ENCODE results near the gene PAFAH1B2.
"Not testable (repeated sequence)": the region's sequence is repeated elsewhere in the genome, so short reads cannot be mapped to it uniquely, and the experiment has no call there.

The PAFAH1B2 gene

GRCh38 chr11:117203069-117203407, 59.0 kb downstream of the PAFAH1B2 start:
- no peak for DNase-seq (ENCODE audit: low spot score)

DNA sequence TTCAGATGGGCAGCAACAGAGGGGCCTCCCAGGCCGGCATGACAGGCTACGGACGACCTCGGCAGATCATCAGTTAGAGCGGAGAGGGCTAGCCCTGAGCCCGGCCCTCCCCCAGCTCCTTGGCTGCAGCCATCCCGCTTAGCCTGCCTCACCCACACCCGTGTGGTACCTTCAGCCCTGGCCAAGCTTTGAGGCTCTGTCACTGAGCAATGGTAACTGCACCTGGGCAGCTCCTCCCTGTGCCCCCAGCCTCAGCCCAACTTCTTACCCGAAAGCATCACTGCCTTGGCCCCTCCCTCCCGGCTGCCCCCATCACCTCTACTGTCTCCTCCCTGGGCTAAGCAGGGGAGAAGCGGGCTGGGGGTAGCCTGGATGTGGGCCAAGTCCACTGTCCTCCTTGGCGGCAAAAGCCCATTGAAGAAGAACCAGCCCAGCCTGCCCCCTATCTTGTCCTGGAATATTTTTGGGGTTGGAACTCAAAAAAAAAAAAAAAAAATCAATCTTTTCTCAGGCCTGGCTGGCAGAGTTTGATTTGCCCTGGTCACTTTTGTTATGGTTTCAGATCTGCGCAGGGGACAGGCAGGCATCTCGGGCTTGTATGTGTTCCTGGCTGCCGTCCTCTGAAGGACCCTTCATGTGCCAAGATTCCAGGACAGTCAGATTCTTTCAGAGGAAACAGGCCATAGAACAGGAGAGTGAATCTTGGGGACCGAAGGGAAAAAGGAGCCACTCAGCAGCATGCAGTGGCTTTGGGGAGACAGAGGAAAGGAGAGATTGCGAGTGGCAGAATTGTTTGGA, 60.4 kb downstream of the PAFAH1B2 start:
- DNase-seq (ENCODE audit: low spot score), result no peak

- DNase-seq (ENCODE audit: low spot score), result no peak
Measured at GRCh38 chr11:117205211-117205818, 61.2 kb downstream of the PAFAH1B2 start.

DNA sequence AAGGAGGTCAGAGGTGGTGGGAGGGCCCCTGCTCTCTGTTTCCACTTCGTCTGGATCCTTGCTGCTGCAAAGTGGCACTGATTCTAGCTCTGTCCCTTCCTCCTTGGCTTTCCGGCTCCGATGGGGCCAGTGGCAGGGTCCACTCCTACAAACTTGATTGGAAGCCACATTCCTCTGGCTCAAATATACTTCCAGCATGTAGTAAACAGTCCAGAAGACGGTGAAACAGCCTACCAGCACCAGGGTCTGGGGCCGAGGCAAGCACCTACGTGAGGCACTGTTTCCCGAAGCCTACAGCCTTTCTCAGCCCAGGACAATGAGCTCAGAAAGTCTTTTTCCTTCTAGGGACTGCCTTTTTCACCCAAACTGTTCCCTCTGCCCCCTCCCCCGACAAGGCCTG, 62.0 kb downstream of the PAFAH1B2 start:
- not testable (repeated sequence) for DNase-seq (ENCODE audit: low spot score)

- DNase-seq (ENCODE audit: low spot score), result not testable (repeated sequence)
Measured at GRCh38 chr11:117206859-117207258, 62.8 kb downstream of the PAFAH1B2 start.

GRCh38 chr11:117207481-117207880, 63.4 kb downstream of the PAFAH1B2 start:
- not testable (repeated sequence) for DNase-seq (ENCODE audit: low spot score)

GRCh38 chr11:117208710-117209109, 64.6 kb downstream of the PAFAH1B2 start:
- not testable (repeated sequence) for DNase-seq (ENCODE audit: low spot score)

- not testable (repeated sequence) for DNase-seq (ENCODE audit: low spot score)
Measured at GRCh38 chr11:117209351-117210125, 65.5 kb downstream of the PAFAH1B2 start.

DNA sequence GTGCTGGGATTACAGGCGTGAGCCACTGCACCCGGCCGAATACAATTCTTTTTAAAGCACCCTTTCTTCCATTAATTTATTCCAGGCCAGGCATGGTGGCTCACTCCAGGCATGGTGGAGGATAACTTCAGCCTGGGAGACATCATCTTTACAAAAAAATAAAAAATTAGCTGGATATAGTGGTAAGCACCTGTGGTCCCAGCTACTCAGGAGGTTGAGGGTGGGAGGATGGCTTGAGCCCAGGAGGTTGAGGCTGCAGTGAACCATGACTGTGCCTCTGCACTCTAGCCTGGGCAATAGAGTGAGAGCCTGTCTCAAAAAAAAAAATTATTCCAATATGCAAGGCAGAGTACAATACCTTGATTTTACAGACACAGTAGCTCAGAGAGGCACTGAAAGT, 66.5 kb downstream of the PAFAH1B2 start:
- no peak for DNase-seq (ENCODE audit: low spot score)

GRCh38 chr11:117212697-117213355, 68.7 kb downstream of the PAFAH1B2 start:
- DNase-seq (ENCODE audit: low spot score), result no peak

GRCh38 chr11:117214404-117215110, 70.5 kb downstream of the PAFAH1B2 start:
- no peak for DNase-seq (ENCODE audit: low spot score)

DNA sequence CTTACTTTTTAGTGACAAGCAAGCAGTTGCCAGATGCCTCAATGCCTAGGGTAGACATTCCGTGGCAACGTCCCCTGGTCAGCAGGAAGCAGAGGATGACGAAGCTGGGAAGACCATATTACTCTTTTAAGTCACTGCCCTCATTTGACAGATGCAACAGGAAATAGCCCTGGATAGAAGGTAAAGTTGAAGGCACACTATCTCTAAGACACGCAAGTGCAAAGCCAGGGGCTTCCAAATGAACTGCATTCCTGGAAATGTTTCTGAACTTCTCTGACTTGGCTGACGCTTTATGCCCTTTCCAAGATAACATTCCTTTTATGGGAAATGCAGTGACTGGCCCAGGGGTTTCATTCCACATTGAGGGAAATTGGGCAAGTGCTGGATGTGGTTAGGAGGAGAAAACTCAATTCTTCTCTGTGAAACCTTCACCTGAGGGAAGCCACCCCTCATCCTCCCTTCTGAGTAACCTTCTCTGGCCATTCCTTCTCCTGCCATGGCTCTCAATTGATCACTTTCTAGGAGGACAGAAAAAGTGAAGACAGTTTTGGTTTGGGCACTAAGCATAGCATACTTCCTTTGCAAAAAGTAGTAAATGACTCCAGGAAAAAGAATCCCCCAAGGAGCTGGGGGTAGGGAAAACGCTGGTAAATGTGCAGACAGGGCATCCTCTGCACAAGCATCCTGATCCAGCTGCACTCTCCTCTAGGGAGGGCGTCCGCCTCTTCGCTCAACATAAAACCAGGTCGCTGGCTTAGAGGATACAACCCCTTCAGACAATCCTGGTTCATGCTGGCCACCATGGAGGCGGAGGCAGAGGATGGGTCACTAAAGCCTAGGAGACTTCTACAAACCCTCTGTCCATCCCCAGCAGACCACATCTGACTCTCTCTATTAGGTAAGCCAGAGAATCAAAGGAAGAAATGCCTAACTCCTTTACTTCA, 73.3 kb downstream of the PAFAH1B2 start:
- DNase-seq (ENCODE audit: low spot score), result no peak

- DNase-seq (ENCODE audit: low spot score), result no peak
Measured at GRCh38 chr11:117218133-117218915, 74.2 kb downstream of the PAFAH1B2 start.

- no peak for DNase-seq (ENCODE audit: low spot score)
Measured at GRCh38 chr11:117219001-117219400, 74.9 kb downstream of the PAFAH1B2 start.

DNA sequence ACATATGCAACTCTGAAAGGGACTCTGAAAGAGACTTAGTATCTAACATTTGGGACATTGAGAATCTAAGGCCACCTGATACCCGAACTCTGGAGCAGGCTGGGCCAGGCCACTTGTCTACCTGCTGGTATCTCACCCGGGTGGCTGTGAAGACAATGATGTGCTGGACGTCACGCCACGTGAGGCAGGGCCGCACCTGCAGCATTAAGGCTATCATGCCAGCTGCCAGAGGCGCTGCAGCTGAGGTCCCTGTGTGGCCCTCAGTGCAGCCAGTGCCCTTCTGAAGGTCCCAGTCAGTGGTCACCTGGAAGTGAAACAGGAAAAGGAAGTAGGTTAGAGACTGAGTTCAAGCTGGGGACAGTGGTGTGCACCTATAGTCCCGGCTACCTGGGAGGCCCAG, 75.4 kb downstream of the PAFAH1B2 start:
- DNase-seq (ENCODE audit: low spot score), result no peak

GRCh38 chr11:117219995-117220394, 75.9 kb downstream of the PAFAH1B2 start:
- DNase-seq (ENCODE audit: low spot score), result no peak

- DNase-seq (ENCODE audit: low spot score), result no peak
Measured at GRCh38 chr11:117220568-117220967, 76.5 kb downstream of the PAFAH1B2 start.

GRCh38 chr11:117220999-117221774, 77.1 kb downstream of the PAFAH1B2 start:
- DNase-seq (ENCODE audit: low spot score), result no peak

Measured in LoVo (cell line).